ENCODE results near the gene ZBTB14.

The ZBTB14 gene

GRCh38 chr18:5288517-5288935, 7.0 kb downstream of the ZBTB14 start:
- no peak for DNase-seq

GRCh38 chr18:5287854-5288253, 7.7 kb downstream of the ZBTB14 start:
- no peak for DNase-seq

- no peak for DNase-seq
Measured at GRCh38 chr18:5286525-5286924, 9.0 kb downstream of the ZBTB14 start.

- DNase-seq = no peak
Measured at GRCh38 chr18:5285326-5285725, 10.2 kb downstream of the ZBTB14 start.

GRCh38 chr18:5284808-5285207, 10.7 kb downstream of the ZBTB14 start:
- no peak for DNase-seq

GRCh38 chr18:5282770-5283169, 12.8 kb downstream of the ZBTB14 start:
- no peak for DNase-seq

GRCh38 chr18:5276947-5277346, 18.6 kb downstream of the ZBTB14 start:
- DNase-seq = no peak

- no peak for DNase-seq
Measured at GRCh38 chr18:5275872-5276271, 19.7 kb downstream of the ZBTB14 start.

GRCh38 chr18:5268874-5269273, 26.7 kb downstream of the ZBTB14 start:
- DNase-seq = no peak

- DNase-seq = no peak
Measured at GRCh38 chr18:5266721-5267120, 28.8 kb downstream of the ZBTB14 start.

- no peak for DNase-seq
Measured at GRCh38 chr18:5253910-5254309, 41.6 kb downstream of the ZBTB14 start.

- no peak for DNase-seq
Measured at GRCh38 chr18:5251117-5251516, 44.4 kb downstream of the ZBTB14 start.

GRCh38 chr18:5250603-5251002, 44.9 kb downstream of the ZBTB14 start:
- no peak for DNase-seq

- DNase-seq = no peak
Measured at GRCh38 chr18:5244941-5245340, 50.6 kb downstream of the ZBTB14 start.

- no peak for DNase-seq
Measured at GRCh38 chr18:5239447-5239846, 56.1 kb downstream of the ZBTB14 start.

All from GDM1 (cell line).